Esophagus squamous epithelium (tissue), 4 donors: ENCODE measurements around the gene HLCS.

Experiments used
- POLR2A ChIP-seq, 4 donors: fragments of 450-650 bp; IDR thresholded peaks; one replicate each; pipeline ENCODE4 v1.6.1; 2017; ENCODE audit warnings: antibody characterized with exemption in 4 of 4, mild to moderate bottlenecking in 4 of 4, moderate library complexity in 3 of 4
- TF ChIP-seq, protein P1 (sequence below), 6 experiments: fragments of 450-650 bp in 4 of 6; fragments of 200-600 bp in 2 of 6; sonication (generic) in 2 of 6; IDR thresholded peaks; one replicate each; pipeline ENCODE4 v1.5.1; 2016 to 2019; ENCODE audit warnings: antibody characterized with exemption in 6 of 6, mild to moderate bottlenecking in 4 of 6, moderate library complexity in 4 of 6

DNA sequence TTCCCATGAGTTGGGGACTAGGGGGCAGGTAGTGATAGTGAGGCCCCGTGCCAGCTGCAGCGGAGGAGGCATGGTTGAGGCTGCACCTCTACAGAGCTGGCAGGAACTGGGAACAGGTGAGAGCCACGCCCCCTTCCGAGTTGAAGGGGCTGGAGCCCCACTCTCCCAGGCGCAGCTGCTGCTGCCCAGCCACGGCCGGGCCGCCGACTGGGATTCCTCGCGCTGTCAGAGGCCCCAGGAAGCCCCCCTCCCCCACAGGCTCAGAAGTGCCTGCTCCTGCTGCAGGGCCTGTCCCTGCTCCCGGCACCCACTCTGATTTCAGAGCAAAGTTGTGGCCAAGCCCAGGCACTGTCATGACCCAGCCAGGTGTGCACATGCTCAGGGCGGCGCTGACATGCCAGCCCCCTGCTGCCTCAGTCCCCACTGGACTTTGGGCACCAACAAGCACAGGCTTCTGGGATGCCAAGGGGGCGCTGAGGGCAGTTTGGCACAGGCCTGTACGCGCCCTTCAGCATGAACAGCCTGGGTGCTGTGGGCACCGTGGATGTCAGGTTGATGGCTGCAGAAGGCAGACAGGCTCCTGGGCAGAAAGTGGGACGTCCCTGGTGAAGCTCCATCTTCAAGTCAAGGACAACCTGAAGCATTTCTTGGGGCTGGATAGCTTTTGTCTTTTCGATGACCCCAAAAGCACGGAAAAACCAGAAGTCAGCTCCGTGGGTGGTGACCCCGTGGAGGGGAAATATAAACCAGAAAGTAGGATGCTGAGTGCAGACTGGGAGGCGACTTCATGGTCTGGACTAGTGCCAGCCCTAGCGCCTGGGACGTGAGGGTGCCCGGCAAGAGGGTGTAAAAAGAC, 146.1 kb downstream of the HLCS start:
- TF ChIP-seq, protein P1, sequence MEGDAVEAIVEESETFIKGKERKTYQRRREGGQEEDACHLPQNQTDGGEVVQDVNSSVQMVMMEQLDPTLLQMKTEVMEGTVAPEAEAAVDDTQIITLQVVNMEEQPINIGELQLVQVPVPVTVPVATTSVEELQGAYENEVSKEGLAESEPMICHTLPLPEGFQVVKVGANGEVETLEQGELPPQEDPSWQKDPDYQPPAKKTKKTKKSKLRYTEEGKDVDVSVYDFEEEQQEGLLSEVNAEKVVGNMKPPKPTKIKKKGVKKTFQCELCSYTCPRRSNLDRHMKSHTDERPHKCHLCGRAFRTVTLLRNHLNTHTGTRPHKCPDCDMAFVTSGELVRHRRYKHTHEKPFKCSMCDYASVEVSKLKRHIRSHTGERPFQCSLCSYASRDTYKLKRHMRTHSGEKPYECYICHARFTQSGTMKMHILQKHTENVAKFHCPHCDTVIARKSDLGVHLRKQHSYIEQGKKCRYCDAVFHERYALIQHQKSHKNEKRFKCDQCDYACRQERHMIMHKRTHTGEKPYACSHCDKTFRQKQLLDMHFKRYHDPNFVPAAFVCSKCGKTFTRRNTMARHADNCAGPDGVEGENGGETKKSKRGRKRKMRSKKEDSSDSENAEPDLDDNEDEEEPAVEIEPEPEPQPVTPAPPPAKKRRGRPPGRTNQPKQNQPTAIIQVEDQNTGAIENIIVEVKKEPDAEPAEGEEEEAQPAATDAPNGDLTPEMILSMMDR (IDR thresholded peaks at IDR 0.05), result no peak
- no peak for TF ChIP-seq POLR2A (IDR thresholded peaks at IDR 0.05)
